Stimulated activated CD8-positive, alpha-beta memory T cell treated with anti-CD3 and anti-CD28 coated beads, Interleukin-2, amount 100 ng/mL, for 1 hour (primary cell): ENCODE data around the gene TTC19.

Experiments
- DNase-seq, 2 donors: peaks; one replicate each; pipeline ENCODE4 v3.0.0-alpha.2; 2020; ENCODE audit warnings: low read depth in 2 of 2

The TTC19 gene

DNA sequence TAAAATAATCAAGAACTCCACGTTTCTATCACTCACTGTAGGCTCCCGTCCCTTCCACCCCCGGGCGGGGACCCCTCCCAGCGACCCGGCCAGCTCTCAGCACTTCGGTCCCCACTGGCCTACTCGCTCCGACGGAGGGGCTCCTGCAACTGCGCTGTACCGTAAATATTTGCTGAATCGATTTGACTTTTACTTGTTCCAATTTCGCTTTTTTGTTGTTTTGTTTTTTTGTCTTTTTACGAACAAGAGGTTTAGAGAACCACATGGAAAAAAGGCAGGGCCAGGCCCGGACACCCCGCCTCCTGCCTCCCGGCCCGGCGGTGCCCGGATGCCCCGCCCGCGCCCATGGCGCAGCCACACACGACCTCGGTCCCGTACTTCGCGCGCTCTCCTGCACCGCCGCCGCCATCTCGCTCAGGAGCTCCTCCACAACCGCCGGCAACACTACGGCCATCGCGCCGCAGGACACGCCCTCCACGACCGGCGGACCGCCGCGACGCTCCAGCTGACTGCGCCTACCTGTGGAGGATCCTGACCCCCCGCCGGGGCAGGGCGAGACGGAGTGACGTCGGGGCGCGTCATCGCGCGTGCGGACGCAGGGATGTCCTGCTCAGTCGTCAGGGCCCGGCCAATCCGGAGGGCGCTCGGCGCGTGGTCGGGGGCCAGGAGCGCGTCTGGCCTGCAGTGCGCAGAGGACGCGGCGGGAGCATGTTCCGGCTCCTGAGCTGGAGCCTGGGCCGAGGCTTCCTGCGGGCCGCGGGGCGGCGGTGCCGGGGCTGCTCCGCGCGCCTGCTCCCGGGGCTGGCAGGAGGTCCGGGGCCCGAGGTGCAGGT is at the start of gene TTC19, which contains the start of gene ZSWIM7:
Gene TTC19 (plus strand): TSS at position 684 of the 833 bp plus-strand sequence. CDS start 25 bp downstream, at position 709.
Gene ZSWIM7 (minus strand): TSS at position 564 of the 833 bp plus-strand sequence. CDS start 110 bp downstream, at position 454.
- DNase-seq: peak; percentile 83 to 84

GRCh38 chr17:15951368-15952047 is 48.1 kb upstream of the TTC19 start:
- DNase-seq: no peak

DNA sequence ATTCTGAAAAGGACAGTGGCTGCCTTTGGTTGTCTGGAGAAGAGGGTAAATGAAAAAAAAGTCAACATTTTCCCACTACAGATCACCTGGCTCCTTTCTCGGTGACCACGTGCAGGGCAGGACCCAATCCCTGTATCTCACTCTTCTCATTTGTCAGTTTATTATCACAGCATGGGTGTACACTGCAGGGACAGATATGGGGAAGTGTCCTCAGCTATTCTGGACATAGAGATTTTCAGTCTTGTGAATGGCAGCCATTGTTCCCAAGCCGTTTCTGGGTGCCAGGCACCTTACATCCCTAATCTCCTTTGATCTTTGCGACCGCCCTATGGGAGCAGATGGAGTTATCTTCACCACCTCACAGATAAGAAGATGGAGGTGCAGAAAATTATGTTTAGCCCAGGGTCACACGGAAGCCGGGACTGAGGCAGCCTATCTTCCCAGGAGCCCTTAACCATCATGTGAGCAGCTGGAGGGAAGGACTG is 47.5 kb upstream of the TTC19 start:
- DNase-seq: no peak

DNA sequence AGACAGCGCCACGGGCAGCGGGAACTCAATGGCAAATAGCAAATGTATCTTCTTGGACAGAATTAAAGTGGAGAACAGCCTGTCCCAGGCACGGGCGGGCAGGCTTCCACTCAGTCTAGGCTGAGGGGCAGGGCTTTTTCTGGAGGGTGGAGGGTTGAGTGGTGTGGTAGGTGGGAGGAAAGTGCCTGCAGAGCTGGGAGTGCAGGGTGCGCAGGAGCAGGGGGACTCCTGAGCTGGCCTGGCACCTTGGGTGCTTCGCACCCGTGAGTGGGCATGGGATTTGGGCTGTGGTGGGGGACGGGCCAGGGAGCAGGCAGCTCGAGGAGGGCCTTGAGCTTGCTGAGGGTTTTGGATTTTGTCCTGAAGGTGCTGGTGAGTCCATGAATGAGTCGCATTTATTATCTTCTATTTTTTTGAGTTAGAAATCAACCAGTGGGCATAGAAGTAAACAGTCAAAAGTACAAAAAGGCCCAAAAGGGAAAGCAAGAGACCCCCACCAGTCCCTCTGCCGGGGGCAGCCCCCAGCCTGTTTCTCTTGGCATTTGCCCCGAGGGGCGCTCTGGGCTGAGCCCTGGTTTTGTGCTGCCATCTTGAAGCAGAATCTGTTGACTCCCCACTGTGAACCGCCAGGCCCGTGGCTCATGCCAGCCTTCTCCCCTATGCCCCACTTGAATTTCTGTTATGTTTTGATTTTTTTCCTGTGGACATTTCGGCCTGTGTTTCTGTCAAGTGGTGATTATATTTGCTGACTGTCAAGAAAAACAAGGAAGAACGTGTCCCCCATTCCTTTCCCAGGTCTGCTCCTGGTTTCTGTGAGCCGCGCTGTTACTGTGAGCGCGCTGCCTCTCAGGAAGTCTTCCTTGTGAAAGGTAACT is 46.5 kb upstream of the TTC19 start:
- DNase-seq: no peak

DNA sequence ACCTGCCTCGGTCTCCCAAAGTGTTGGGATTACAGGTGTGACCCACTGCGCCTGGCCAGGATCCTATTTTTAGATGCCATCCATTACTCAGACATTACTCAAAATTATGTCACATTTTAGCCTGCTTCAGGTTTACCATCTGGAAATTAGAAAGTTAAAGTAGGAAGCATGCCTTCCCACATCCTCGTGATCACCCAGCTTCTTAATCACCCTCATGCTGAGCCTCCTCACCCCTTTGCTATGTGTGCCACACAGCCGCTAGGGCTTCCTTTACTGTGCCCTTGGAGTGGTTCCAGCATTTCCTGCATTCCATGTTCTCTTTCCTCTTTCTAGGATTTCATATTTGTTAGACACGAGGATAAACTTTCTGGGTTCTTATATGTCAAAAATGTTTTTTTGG is 45.4 kb upstream of the TTC19 start:
- no peak for DNase-seq

DNA sequence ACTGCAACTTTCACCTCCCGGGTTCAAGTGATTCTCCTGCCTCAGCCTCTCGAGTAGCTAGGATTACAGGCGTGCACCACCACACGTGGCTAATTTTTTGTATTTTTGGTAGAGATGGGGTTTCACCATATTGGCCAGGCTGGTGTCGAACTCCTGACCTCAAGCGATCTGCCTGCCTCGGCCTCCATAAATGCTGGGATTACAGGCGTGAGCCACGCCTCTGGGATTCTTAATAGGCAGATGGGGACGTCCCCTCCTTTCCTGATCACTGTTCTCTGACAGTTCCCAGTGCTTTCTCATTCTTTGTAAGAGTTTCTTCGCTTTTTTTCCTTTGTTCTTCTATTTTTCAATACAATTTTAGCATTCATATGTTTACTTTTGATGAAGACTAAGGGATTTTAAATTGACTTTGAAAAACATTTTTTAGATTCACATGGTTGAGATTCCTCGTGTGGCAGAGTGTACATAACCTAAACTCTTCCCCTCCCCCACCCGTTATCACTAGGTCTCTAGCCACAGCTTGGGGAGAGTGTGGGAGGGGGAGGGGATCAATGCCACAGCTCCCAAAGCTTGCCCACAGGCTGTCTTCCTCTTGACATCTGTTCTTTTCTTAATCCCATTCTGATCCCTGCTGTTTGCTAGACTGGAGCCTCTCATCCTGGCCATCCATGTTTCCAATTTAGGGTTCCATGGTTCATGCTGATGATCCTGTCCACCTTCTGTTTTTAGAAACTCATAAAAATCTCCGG is 43.7 kb upstream of the TTC19 start:
- no peak for DNase-seq

DNA sequence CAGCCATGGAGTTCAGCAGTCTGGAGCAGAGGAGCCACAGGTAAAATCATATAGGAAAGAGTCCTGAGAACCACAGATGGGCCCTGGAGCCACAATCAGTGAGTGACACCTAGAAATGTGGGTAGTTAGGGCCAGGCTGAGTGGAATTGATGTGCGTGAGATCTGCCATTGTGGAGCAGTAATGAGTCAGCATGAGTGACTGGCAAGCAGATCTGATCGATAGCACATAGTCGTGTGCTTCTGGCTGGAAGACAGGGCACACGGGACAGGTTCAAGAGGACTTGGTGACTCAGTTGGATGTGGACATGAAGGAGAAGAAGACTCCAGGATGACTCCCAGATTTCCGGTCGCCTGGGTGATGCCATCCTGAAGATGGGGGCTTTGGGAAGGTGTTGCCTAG is 42.4 kb upstream of the TTC19 start:
- DNase-seq: no peak

DNA sequence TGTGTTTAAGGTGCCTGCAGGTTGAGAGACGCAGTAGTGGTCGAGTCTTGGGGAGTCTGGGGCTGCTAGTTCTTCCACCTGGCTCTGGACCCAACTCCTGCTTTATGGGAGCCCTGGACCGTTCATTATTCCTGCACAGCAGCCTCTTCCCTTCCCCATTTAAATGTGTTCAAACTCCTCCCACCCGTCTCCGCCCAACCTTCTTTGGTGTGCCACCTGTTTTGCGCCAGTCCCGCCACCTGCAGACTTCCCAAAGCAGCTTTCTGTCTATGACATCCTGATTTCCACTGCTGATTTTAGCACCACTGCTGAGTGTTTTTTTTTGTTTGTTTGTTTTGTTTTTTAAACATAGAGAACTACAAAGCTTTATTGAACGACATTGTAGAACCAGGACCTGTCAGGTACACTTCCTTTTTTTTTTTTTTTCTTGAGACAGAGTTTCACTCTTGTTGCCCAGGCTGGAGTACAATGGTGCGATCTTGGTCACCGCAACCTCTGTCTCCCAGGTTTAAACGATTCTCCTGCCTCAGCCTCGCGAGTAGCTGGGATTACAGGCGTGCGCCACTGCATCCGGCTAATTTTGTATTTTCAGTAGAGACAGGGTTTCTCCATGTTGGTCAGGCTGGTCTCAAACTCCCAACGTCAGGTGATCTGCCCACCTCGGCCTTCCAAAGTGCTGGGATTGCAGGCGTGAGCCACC is 41.9 kb upstream of the TTC19 start:
- DNase-seq: no peak

DNA sequence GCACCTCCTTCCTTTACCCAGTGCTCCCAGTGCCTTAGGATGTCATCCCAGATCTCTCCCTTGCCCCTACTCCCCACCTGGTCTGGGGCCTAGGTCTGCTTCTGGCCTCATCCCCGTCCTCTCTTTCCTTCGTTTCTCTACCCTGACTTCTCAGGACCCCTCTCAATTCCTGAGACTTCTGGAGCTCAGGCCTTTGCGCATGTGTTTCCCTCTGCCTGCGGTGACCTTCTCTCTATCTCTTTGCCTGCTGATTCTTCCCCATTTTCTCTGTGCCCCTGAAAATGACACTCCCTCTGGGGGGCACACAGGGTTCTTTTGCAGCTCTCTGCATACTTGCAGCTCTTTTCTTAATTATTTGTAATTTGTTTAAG is 41.2 kb upstream of the TTC19 start:
- no peak for DNase-seq

DNA sequence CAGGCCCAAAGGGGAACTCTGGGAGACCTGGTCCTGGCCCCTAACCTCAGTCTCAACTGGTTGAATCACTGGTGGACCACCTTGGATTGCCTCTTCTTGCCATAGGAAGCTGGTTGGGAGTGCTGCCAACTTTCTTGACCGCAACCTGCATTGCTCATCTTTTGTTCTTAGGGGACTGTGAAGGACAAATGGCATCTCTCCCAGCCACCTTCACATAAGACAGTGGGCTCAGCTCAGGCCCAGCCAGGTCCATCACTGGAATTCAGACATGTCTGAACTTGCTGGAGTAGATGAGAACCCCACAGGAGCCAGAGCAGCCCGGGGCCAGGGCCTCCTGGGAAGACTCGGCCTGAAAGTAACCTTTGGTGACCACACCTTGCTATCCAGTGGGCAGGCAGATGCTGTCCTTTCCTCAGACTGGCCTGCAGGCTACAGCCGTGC is 35.9 kb upstream of the TTC19 start:
- no peak for DNase-seq

DNA sequence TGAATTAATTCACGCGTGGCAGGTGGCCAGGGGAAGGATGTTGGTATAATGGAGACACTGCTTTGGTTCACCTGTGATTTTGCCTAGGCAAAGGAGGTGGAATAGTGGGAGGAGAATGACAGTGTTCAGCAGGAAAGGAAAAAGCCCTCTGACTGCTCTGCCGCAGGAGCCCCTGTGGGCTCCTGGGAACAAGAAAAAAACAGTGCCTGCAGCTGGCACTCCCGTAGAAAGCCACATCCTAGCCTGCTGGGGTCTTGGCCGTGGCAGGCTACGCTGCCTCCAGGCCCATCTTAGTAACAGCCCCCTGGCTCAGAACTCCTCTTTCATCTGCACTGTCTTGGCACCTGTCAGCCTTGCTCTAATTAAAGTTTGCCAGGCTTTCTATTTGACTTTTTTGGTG is 34.1 kb upstream of the TTC19 start:
- no peak for DNase-seq

DNA sequence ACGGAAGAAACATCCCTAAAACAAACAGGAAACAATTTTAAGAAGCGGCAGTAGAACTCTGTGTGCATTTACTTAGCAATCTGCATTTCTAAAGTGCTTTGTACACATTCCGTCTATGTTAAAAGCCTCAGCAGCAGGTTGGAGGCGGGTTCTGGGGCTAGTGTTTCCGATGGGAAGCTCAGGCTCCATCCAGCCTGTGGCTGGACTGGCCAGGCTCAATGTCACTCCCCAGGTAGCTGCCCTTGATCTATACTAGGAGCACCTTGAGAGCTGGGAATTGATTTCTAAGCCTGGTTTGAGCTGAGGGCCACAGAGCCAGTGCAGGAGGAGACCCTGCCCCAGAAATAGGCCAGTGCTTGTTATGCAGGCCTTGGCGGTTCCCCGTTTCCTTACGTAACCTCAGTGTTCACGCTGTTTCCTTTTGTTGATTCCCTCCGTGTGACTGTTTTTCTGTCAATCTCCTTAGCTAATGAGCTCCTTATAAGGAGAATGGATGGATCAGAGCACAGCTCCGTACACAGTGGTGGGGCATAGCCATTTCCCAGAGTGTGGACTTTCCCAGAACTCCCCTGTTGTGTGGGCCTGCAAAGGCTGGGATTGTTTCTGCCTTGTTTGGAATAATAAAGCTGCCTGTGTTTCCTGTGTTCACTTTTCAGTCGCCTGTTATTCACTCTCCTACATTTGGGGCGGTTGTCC is 33.3 kb upstream of the TTC19 start:
- DNase-seq: no peak

DNA sequence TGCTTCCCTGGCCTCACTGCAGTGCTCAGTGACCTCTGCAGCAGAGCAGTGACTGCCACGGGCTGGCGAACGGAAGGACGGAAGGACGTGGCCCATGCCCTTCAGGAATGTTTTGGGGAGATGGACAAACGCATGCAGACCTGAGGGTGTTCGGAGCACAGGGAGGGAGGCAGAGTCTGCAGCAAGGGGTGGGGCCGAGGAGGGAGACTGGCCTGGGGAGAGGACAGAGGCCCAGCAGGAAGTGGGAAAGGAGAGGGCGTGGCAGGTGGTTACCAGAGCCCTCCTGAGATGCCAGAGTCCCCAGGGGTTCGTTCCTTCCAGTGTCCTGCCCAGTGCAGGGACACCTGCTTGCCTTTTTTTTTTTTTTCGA is 32.8 kb upstream of the TTC19 start:
- no peak for DNase-seq

DNA sequence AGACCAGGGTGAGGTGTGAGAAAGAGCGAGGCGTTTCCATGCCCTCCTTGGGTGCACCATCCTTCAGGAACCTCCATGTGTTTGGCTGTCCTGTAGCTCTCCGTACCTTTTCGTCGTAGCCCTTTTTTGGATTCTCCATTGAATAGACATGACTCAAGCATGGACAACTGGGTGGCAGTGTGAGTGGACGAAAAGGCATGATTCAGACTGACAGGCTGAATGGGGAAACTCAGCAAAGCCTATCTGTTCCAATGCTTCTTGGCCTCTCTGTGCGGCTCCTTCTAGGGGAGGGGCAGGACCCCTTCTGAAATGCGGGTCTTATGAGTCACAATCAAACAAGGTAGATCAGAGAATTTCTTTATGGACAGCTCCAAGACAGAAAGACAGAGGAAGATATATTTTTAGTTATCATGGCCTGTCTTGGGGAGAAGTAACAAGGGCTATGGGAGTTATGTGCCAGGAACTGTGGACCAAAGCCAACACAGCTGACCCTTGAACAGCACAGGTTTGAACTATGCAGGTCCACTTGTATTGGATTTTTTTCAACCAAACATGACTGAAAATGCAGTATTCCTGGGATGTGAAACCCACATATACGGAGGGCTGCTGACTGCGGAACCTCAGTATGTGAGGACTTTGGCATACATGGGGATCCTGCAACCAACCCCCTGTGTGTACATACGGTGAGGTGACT is 31.8 kb upstream of the TTC19 start:
- DNase-seq: no peak

DNA sequence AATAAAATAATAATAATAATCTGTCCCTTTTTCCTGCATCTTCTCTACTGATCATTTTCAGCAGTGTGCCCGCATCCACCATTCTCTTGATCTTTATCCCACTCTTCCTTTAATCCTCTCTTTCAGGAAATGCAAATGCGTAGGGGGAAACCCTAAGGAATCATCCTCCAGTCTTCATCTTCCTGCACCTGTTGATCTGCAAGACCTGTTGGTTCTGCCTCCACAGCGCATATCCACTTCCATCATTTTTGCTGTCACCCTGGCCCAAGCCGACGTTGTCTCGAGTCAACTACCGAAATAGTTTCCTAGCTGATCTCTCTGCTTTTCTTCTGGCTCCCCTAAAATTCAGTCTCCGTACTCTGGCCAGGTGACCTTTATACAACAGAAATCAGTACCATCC is 30.2 kb upstream of the TTC19 start:
- no peak for DNase-seq

- DNase-seq: no peak
Measured at GRCh38 chr17:15970500-15970899, 29.1 kb upstream of the TTC19 start.

DNA sequence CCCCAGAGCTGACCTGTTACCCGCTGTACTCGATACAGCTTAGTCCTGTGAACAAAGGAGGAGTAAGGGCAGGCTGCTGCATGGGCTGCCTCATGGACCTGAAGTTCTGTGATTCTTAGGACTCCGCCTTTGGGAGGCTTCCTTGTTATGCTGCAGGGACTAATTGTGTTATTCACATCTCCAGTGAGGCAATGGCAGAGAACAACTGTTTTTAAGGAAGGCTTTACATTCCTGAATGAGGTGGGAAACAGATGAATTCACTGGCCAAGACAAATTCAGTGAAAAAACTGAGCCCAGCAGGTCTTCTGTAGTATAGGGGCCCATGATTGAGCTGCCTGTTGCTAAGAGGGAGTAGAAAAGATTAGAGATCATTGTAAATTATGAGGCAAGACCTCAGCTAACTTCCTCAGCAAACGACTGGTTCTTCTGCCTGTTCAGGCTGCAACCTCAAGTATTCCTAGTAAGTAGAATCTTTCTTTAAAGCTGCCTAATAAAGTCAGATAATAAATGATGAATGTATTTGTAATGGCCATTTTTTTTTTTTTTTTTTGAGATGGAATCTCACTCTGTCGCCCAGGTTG is 28.4 kb upstream of the TTC19 start:
- no peak for DNase-seq

GRCh38 chr17:15971882-15972281 is 27.7 kb upstream of the TTC19 start:
- DNase-seq: no peak

DNA sequence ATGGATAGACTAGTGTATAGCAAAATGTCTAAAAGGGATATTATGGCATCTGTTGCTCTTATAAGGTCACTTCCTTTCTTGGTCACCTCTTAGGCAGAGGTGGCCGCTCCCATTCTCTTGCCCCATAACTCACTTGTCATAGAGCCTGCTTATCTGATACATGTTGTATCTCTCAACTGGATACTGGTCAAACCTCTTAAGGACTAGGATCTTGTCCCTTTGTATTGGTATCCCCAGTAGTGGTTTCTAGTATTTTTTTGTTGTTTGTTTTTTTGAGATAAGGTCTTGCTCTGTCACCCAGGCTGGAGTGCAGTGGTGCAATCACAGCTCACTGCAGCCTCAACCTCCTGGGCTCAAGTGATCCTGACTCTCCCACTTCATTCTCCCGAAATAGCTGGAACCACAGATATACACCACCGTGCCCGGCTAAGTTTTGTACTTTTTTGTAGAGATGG is 27.1 kb upstream of the TTC19 start:
- no peak for DNase-seq
